GM08714 (cell line): ENCODE data around the gene PNKD.

ENCODE experiments used
- H3K4me3 ChIP-seq: fragments of 200-500 bp; sonication (Bioruptor generic); 2 replicates; pipeline ENCODE4 v1.5.1; 2014; ENCODE audit warnings: mild to moderate bottlenecking, low read length, inconsistent platforms
- ZNF274 ChIP-seq: IDR thresholded peaks from 2 replicates; pipeline ENCODE4 v1.6.1; 2012; ENCODE audit warnings: mild to moderate bottlenecking, low read depth, low read length

PNKD gene

GRCh38 chr2:218364196-218364595 lies 93.9 kb downstream of the PNKD start:
- no peak overlapping the region for H3K4me3 ChIP-seq
- no peak for TF ChIP-seq ZNF274

GRCh38 chr2:218366621-218367414 lies 96.5 kb downstream of the PNKD start:
- peak overlapping the region; percentile 58; the same call in 1 of the 2 replicates for H3K4me3 ChIP-seq
- no peak for TF ChIP-seq ZNF274

DNA sequence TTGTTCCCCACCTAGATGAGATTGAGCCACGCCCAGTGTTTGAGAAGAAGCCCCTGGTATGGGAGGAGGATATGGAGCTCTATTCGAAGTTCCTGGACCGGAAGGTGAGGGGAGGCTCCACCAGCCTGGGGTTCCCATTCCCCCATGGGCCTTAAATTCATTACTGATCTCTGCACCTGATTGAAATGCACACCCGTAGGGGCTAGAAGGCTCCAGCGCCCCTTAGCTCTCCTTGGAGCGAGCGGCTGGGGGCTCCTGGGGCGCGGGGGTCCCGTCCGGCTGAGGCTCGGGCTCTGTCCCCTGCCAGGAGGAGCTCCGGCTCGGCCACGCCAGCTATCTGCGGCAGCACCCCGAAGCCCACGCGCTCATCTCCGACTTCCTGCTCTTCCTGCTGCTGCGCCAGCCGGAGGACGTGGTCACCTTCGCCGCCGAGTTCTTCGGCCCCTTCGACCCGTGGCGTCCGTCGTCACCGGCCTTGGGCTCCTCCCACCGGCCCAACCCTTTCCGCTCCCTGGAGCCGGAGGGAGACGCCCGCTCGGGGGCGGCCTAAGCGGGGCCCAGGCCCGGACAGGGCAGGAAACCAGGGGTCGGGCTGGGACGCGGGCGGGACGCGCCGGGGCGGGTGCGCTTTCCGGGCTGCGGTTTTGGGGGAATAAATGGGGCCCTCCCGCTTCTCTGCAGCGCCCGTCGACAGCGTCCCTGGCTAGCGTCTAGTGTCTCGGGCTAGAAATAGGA lies 97.3 kb downstream of the PNKD start:
- no peak for TF ChIP-seq ZNF274
- H3K4me3 ChIP-seq: peak overlapping the region; percentile 58; the same call in 1 of the 2 replicates

DNA sequence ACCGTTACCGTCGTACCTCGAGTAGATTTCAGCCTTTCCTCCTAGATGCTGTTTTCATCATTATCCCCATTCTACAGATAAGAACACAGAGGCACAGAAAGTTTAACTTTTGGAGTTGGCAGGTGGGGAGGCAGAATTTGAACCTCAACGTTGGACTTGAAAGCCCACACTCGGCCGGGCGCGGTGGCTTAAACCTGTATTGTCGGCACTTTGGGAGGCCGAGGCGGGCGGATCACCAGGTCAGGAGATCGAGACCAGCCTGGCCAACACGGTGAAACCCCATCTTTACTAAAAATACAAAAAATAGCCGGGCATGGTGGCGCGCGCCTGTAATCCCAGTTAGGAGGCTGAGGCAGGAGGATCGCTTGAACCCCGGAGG lies 97.8 kb downstream of the PNKD start:
- H3K4me3 ChIP-seq: peak overlapping the region; percentile 58; the same call in 1 of the 2 replicates
- no peak for TF ChIP-seq ZNF274

GRCh38 chr2:218368621-218369153 lies 98.4 kb downstream of the PNKD start:
- no peak for TF ChIP-seq ZNF274
- no peak overlapping the region; the same call in 1 of the 2 replicates for H3K4me3 ChIP-seq

GRCh38 chr2:218369330-218369729 lies 99.0 kb downstream of the PNKD start:
- TF ChIP-seq ZNF274: no peak

GRCh38 chr2:218370410-218371063 lies 100.2 kb downstream of the PNKD start:
- TF ChIP-seq ZNF274: no peak
- H3K4me3 ChIP-seq: no peak overlapping the region

More at GRCh38 chr2:218369330-218369729, 99.0 kb downstream of the PNKD start:
- no peak overlapping the region for H3K4me3 ChIP-seq

- H3K4me3 ChIP-seq: no peak overlapping the region
- TF ChIP-seq ZNF274: no peak
These were observed 101.6 kb downstream of the PNKD start for GRCh38 chr2:218371983-218372350.

- TF ChIP-seq ZNF274: no peak
- no peak overlapping the region for H3K4me3 ChIP-seq
These were observed 104.5 kb downstream of the PNKD start for GRCh38 chr2:218374795-218375194.

DNA sequence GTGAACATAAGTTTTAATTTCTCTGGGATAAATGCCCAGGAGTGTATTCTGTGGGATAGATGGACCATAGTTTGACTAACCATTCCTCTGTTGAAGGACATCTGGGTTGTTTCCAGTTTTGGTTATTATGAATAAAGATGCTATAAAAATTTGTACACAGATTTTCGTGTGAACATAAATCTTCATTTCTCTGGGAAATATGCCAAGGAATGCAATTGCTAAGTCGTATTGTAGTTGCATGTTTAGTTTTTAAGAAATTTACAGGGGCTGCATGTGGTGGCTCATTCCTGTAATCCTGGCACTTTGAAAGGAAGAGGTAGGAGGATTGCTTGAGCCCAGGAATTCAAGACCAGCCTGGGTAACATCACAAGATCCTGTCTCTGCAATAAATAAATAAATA lies 104.9 kb downstream of the PNKD start:
- TF ChIP-seq ZNF274: no peak
- H3K4me3 ChIP-seq: no peak overlapping the region

DNA sequence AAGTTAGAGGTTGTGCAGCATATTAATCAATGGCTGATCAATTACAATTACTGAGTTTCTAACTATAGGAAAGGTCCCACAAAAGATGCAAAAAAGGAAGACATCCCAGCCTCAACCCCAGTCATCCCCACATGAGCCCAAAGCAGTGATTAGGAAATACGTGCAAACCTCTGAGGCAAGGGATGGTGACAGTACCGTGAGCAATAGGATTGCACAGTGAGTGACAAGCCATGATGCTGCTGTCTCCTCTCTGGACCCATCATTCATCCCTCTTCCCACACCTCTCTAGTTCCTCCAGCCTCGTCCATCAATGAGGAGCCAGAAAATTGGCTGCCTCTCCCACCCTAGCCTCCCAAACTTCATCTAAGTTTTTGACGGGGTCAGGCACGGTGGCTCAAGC lies 107.7 kb downstream of the PNKD start:
- TF ChIP-seq ZNF274: no peak
- no peak overlapping the region for H3K4me3 ChIP-seq

DNA sequence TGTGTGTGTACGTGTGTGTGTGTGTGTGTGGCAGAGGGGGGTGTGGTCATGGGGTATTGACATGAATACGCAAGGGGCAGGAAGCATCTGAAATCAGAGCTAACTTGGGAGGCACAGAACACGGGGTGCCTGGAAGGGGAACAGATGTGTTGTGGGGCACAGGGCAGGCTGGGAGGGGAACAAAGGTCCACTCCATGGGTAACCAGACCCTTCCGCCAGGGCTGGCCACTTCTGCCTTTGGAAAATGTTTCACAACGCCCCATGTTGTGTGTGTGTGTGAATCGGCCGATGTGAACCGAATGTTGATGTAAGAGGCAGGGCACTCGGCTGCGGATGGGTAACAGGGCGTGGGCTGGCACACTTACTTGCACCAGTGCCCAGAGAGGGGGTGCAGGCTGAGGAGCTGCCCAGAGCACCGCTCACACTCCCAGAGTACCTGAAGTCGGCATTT lies 111.6 kb downstream of the PNKD start, which contains the start of gene SLC11A1:
TSS of gene SLC11A1 (plus strand) at position 358 of the 451 bp plus-strand sequence. CDS start 96 bp downstream, outside the sequence.
- H3K4me3 ChIP-seq: no peak within 1 kb of the TSS
- TF ChIP-seq ZNF274: no peak

DNA sequence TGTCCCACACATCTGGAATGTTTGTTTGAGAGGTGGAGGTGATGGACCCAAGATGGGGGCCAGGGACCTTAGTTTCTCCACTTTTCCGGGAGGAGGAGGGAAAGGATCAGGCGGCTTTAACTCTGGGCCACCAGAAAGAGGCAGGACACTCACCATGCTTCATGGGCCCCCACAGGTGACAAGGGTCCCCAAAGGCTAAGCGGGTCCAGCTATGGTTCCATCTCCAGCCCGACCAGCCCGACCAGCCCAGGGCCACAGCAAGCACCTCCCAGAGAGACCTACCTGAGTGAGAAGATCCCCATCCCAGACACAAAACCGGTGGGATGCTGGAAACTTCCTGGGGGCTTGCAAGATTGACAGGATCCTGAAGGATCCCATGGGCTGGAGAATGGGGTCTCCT lies 112.5 kb downstream of the PNKD start:
- H3K4me3 ChIP-seq: no peak overlapping the region
- no peak for TF ChIP-seq ZNF274

DNA sequence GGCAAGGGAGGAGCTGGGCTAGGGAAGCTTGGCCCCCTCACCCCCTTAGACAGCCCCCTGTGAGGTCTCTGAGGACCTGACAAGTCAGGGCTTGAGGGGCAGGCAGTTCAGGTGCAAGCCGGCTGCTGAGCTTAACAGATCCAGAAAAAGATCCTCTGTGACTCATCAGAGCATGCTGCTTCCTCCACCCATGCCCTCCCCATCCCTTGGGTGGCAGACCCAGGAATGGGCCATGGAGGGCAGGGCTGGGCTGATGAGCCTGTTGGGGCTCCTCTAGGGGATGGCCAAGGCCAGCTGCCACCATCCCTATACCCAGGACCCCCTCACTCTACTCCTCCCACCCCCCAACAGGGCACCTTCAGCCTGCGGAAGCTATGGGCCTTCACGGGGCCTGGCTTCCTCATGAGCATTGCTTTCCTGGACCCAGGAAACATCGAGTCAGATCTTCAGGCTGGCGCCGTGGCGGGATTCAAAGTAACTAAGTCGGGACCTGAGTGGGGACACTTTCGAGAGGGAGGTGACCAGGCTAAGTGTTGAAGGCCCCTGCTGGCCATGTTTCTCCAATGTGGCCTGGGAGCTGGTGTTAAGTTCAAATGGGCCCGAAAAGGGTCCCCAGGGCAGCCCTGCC lies 113.7 kb downstream of the PNKD start:
- TF ChIP-seq ZNF274: no peak
- no peak overlapping the region for H3K4me3 ChIP-seq

GRCh38 chr2:218384975-218385374 lies 114.7 kb downstream of the PNKD start:
- TF ChIP-seq ZNF274: no peak
- no peak overlapping the region for H3K4me3 ChIP-seq
